Mesothelial cell of epicardium (in vitro differentiated cells): ENCODE data around the gene TMEM132D. TPM values are rescaled to one million over a fixed set of nuclear protein-coding genes. Genes with fewer than 3 reads are reported as not detected.

Source experiments
- DNase-seq, 2 experiments: peaks; one replicate each; pipeline ENCODE4 v3.0.0; 2021; ENCODE audit warnings: low spot score in 2 of 2; ENCODE audit not compliant: unreplicated experiment in 2 of 2
- H3K27ac Mint-ChIP-seq: 2 replicates; pipeline ENCODE4 v1.8.0; 2021; ENCODE audit warnings: mixed read lengths
- H3K27me3 Mint-ChIP-seq: 2 replicates; pipeline ENCODE4 v1.8.0; 2021; ENCODE audit warnings: low read depth, mixed read lengths
- H3K36me3 Mint-ChIP-seq: 2 replicates; pipeline ENCODE4 v1.8.0; 2021; ENCODE audit warnings: mixed read lengths
- H3K4me1 Mint-ChIP-seq: 2 replicates; pipeline ENCODE4 v1.8.0; 2021; ENCODE audit warnings: mixed read lengths
- H3K4me3 Mint-ChIP-seq: 2 replicates; pipeline ENCODE4 v1.8.0; 2021; ENCODE audit warnings: mild to moderate bottlenecking, moderate library complexity, mixed read lengths
- H3K9me3 Mint-ChIP-seq: 2 replicates; pipeline ENCODE4 v1.8.0; 2021; ENCODE audit warnings: mixed read lengths
- total RNA-seq: library from RNA; stranded (reverse); gene quantifications from 3 replicates; pipeline ENCODE4 v1.2.1, GENCODE V29; 2021
- TF ChIP-seq, protein P1 (sequence below): fragments of 200-600 bp; sonication (generic); IDR thresholded peaks from one replicate; pipeline ENCODE4 v1.5.0; 2021; ENCODE audit warnings: antibody characterized with exemption; ENCODE audit not compliant: unreplicated experiment

The TMEM132D gene
- total RNA-seq, 1 donor from 2014 or later = 0.07 TPM

DNA sequence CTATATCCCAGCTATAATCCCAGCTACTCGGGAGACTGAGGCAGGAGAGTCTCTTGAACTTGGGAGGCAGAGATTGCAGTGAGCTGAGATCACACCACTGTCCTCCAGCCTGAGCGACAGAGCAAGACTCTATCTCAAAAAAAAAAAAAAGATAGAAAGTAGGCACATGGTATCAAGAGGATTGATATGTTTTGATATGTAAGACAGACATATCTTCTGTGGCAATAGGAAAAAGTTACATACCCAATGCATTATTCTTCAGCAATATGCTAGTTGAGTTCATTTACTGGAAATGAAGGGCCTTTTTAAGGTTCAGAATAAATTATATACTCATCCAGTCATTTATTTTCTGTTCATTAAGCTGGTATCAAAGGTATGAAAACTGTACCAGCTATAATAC, 657.2 kb downstream of the TMEM132D start:
- TF ChIP-seq, protein P1, sequence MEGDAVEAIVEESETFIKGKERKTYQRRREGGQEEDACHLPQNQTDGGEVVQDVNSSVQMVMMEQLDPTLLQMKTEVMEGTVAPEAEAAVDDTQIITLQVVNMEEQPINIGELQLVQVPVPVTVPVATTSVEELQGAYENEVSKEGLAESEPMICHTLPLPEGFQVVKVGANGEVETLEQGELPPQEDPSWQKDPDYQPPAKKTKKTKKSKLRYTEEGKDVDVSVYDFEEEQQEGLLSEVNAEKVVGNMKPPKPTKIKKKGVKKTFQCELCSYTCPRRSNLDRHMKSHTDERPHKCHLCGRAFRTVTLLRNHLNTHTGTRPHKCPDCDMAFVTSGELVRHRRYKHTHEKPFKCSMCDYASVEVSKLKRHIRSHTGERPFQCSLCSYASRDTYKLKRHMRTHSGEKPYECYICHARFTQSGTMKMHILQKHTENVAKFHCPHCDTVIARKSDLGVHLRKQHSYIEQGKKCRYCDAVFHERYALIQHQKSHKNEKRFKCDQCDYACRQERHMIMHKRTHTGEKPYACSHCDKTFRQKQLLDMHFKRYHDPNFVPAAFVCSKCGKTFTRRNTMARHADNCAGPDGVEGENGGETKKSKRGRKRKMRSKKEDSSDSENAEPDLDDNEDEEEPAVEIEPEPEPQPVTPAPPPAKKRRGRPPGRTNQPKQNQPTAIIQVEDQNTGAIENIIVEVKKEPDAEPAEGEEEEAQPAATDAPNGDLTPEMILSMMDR = no peak
- H3K27ac Mint-ChIP-seq = no peak overlapping the region
- DNase-seq = no peak
- no peaks in the 10 kb centered on the region for H3K36me3 Mint-ChIP-seq
- H3K4me1 Mint-ChIP-seq = no peaks in the 10 kb centered on the region
- H3K9me3 Mint-ChIP-seq = peaks cover 15% of the 10 kb centered on the region
- H3K4me3 Mint-ChIP-seq = no peak overlapping the region
- no peaks in the 10 kb centered on the region for H3K27me3 Mint-ChIP-seq

DNA sequence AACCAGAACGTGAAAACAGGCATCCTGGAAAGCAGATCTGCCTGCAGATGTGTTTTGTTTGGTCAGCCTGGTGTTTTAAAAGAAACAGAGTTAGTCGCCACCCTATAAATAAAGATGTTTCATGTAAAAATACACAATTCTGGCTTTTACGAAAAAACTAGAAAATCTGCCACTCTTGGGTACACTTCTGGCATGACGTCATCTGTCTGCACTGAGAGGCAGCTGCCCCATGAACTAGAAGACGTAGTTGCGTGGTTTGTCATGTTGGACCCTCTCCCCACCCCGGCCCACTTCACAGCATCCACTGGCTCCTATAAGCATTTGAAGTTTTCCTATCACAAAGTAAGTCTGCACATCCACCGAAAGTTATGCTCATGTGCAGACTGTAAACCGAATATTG, 658.1 kb downstream of the TMEM132D start:
- H3K4me1 Mint-ChIP-seq = no peaks in the 10 kb centered on the region
- H3K9me3 Mint-ChIP-seq = peaks cover 14% of the 10 kb centered on the region
- TF ChIP-seq, protein P1 = no peak
- no peaks in the 10 kb centered on the region for H3K36me3 Mint-ChIP-seq
- no peak overlapping the region for H3K4me3 Mint-ChIP-seq
- DNase-seq = no peak
- H3K27me3 Mint-ChIP-seq = no peaks in the 10 kb centered on the region
- no peak overlapping the region for H3K27ac Mint-ChIP-seq

DNA sequence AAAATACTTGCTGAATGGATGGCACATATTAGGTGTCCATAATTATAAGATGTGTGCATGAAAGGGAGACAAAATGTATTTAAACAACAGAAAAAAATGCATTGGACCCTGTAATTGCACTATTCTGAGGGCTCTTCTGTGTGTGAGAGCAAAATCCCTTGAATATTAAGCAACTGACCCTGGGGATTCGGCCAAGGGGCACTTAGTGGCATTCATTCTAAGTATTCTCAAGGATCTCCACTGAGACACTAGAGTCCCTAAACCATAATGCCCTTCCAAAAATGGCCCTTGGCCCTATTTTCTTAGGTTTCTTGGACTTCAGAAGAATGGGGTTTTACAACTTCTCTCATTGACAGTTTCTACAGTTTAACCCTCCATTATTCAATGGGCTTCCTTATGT, 662.0 kb downstream of the TMEM132D start:
- no peak for DNase-seq
- H3K9me3 Mint-ChIP-seq = peaks cover 14% of the 10 kb centered on the region
- H3K4me1 Mint-ChIP-seq = no peaks in the 10 kb centered on the region
- TF ChIP-seq, protein P1 = no peak
- H3K36me3 Mint-ChIP-seq = no peaks in the 10 kb centered on the region
- H3K27ac Mint-ChIP-seq = no peak overlapping the region
- no peaks in the 10 kb centered on the region for H3K27me3 Mint-ChIP-seq
- no peak overlapping the region for H3K4me3 Mint-ChIP-seq

DNA sequence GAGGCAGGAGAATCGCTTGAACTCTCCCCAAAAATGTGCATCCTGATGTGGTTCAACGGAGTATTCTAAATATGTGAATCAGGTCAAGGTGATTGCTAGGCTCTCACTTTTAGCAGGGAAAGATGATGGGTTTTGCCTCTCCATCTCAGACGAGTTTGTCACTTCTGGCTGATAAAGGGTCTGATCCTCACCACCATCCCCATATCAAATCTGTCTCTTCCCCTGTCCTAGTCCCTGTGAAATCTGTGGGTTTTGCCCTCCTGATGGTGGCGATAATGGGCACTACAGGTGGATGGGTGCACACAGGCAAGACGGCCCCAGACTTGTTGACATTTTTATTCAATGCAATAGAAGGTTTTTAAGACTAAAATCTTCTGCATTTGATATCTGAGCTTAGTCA, 665.9 kb downstream of the TMEM132D start:
- TF ChIP-seq, protein P1 = no peak
- Mint-ChIP-seq H3K9me3 (peaks cover 14% of the 10 kb centered on the region), H3K4me1 (no peaks in the 10 kb centered on the region), H3K36me3 (no peaks in the 10 kb centered on the region), H3K4me3 (no peak overlapping the region), H3K27ac (no peak overlapping the region), H3K27me3 (no peaks in the 10 kb centered on the region)
- DNase-seq = no peak

DNA sequence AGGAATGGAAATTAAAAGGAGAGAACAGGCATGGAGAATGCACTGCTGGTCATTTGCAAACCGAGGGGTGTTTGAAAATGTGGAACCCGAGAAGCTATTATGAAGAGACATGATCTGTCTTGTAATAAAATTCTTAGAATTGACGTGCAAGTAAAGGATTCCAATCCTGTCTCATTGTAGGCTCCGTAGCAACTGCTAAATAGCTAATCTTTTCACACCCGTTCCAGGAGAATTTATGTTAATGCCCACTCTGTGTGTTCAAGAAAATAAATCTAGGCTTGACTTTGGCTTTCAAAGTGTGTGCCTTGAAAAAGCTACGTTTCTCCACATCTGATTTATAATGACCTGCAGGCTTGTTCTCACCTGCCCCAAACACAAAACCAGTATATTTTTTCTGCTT, 669.6 kb downstream of the TMEM132D start:
- DNase-seq = no peak
- Mint-ChIP-seq H3K4me1 (no peaks in the 10 kb centered on the region), H3K4me3 (no peak overlapping the region), H3K27ac (no peak overlapping the region), H3K36me3 (no peaks in the 10 kb centered on the region), H3K9me3 (peaks cover 10% of the 10 kb centered on the region), H3K27me3 (peaks cover 2% of the 10 kb centered on the region)
- TF ChIP-seq, protein P1 = no peak

DNA sequence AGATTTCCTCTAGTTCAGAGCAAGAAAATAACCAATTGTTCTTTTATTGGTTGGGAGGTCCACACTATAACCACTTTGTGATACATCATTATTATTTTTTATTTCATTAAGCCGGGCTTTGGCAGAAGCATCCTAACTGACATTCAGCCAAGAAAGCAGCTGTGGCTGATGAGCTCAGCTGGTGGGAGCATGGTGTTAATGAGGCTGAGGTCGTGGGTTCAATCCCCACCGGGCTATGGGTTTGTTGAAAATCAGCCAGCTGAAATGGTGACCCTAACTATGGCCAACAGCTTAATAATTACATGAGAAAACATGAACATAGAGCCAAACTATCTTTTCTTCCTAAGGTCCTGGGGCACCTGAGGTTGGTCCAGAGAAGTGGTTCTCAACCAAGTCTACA, 672.3 kb downstream of the TMEM132D start:
- Mint-ChIP-seq H3K4me1 (no peaks in the 10 kb centered on the region), H3K27ac (no peak overlapping the region), H3K27me3 (peaks cover 2% of the 10 kb centered on the region), H3K4me3 (no peak overlapping the region), H3K9me3 (no peaks in the 10 kb centered on the region), H3K36me3 (no peaks in the 10 kb centered on the region)
- no peak for DNase-seq
- TF ChIP-seq, protein P1 = no peak
